H1 (cell line): Measurements from ENCODE around the gene MIS18A. TPM values are rescaled to one million over a fixed set of nuclear protein-coding genes. Genes with fewer than 3 reads are reported as not detected.

Experiments
- ASH2L ChIP-seq: fragments of 200-600, 300-600 bp; sonication (generic); IDR thresholded peaks from one replicate; pipeline ENCODE4 v1.7.1; 2017; ENCODE audit warnings: low read length
- CBX8 ChIP-seq: fragments of 300-800, 300-1000 bp; sonication (generic); IDR thresholded peaks from 2 replicates; pipeline ENCODE4 v1.7.1; 2016; ENCODE audit warnings: low read depth, low read length, borderline replicate concordance
- CHD1 ChIP-seq: IDR thresholded peaks from 2 replicates; pipeline ENCODE4 v1.6.1; 2012; ENCODE audit warnings: low read depth, low read length, improper control_type of control experiment
- GABPA ChIP-seq: IDR thresholded peaks from 2 replicates; pipeline ENCODE4 v1.6.1; 2011; ENCODE audit warnings: mild to moderate bottlenecking, low read length, moderate library complexity, borderline replicate concordance; ENCODE audit not compliant: insufficient read depth
- polyA plus RNA-seq, 7 experiments: library from polyadenylated mRNA; depleted of rRNA in 3 of 7; stranded (reverse) in 5 of 7; unstranded in 2 of 7; fragments of >200 nt in 5 of 7; fragments of 200-250 nt in 2 of 7; gene quantifications; 1 replicate in 5 of 7; 2 replicates in 1 of 7; 4 replicates in 1 of 7; pipeline versions ENCODE4 v1.2.1 to v1.2.3, GENCODE V29; 2011 to 2013; ENCODE audit warnings: missing spikeins in 2 of 7, mixed read lengths in 2 of 7
- total RNA-seq: library from RNA; stranded (reverse); fragmentation: NEBNext Ultra II Directional; extraction: Animal tissue kit (Norgen Biotek cat#: 25700); gene quantifications from 2 replicates; pipeline ENCODE4 v1.2.1, GENCODE V29; 2021

MIS18A gene
- total and polyA plus RNA-seq, 2 of the 8 experiments (the other 6 are each of a cell fraction or from before 2014, with no cell fraction given): 28.9 to 53.0 TPM

DNA sequence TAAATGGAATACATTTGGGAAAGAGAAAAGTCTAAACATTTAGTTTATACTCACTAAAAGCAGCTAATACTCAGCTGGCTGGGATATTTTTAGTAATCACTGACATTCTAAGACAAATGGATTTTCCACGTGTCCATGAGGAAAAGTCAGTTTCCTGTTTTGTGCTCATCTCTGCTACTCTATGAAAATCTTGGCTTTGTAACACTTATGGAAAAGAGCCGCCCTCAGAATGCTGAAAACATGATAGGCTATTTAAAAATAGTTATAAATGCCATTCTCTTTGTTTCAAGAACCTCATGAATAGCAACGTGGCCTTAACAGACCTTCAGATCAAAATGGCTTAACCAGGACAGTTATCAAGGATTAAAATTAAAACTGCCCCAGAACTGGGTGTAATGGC lies 49.7 kb upstream of the MIS18A start (continued):
- TF ChIP-seq CHD1: no peak
- no peak for TF ChIP-seq ASH2L
- no peak for TF ChIP-seq GABPA
- TF ChIP-seq CBX8: no peak
